ENCODE data around the gene CFAP410.

DNA sequence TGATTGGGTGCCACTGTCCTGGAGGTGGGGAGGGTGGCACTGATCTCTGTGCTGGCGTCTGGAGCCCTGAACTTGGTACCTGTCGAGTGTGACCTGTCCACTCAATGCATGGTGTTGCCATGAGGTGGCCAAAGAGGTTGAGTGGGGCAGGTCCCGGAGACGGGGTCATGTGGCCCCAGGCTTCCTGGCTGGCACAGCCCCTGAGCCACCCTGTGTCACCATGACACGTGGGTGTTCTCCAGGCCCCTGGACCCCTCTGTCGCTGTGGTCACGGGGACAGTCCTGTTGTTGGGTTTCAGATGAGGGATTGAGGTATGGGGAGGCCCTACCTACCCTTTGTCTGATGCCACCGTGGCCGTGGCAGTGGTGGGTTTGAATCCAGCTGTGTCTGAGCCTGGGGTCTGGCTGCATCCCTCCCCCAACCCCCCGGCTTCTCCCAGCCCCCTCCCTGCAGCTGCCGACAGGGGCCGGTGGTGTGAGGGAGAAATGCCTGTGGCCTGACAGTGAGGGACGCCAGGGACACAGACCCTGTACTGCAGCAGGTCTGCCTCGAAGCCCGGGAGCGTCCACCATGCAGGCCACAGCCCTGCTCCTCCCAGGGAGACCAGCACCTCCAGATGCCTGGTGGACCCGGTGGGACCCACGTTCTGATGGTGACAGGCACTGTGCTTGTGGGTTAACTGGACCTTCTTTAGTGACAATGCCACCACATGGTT lies 26.2 kb upstream of the CFAP410 start:
- TF ChIP-seq, protein P1, sequence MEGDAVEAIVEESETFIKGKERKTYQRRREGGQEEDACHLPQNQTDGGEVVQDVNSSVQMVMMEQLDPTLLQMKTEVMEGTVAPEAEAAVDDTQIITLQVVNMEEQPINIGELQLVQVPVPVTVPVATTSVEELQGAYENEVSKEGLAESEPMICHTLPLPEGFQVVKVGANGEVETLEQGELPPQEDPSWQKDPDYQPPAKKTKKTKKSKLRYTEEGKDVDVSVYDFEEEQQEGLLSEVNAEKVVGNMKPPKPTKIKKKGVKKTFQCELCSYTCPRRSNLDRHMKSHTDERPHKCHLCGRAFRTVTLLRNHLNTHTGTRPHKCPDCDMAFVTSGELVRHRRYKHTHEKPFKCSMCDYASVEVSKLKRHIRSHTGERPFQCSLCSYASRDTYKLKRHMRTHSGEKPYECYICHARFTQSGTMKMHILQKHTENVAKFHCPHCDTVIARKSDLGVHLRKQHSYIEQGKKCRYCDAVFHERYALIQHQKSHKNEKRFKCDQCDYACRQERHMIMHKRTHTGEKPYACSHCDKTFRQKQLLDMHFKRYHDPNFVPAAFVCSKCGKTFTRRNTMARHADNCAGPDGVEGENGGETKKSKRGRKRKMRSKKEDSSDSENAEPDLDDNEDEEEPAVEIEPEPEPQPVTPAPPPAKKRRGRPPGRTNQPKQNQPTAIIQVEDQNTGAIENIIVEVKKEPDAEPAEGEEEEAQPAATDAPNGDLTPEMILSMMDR (IDR thresholded peaks at IDR 0.05), result no peak
- TF ChIP-seq POLR2A (IDR thresholded peaks at IDR 0.05), result no peak

Measured in Peyer's patch (tissue), 4 donors.